H54 (cell line): ENCODE measurements around the gene TMC7.

Experiments used
- DNase-seq: peaks from one replicate; pipeline ENCODE4 v3.0.0; 2011; ENCODE audit warnings: low spot score, mixed read lengths; ENCODE audit not compliant: insufficient read length
- FAIRE-seq: peaks from 3 replicates; lab custom pipeline; 2011; peaks lifted over from hg19 to GRCh38; lab: Jason Lieb, UNC
- POLR2A ChIP-seq: IDR thresholded peaks from 2 replicates; pipeline ENCODE4 v1.6.1; 2011; ENCODE audit warnings: low read depth, mild to moderate bottlenecking, low read length

Gene TMC7

GRCh38 chr16:19098173-19098572 is 114.4 kb downstream of the TMC7 start:
- no peak for TF ChIP-seq POLR2A
- DNase-seq (no peak), FAIRE-seq (no peak)

GRCh38 chr16:19102187-19102872 is 118.6 kb downstream of the TMC7 start:
- TF ChIP-seq POLR2A, result no peak
- DNase-seq (no peak), FAIRE-seq (no peak)

- FAIRE-seq, result no peak
Observed at GRCh38 chr16:19104607-19105006, 120.9 kb downstream of the TMC7 start.

GRCh38 chr16:19105131-19105530 is 121.4 kb downstream of the TMC7 start:
- no peak for TF ChIP-seq POLR2A
- no peak for FAIRE-seq
- no peak for DNase-seq

More at GRCh38 chr16:19104607-19105006, 120.9 kb downstream of the TMC7 start:
- DNase-seq, result no peak
- no peak for TF ChIP-seq POLR2A

GRCh38 chr16:19105891-19106624 is 122.3 kb downstream of the TMC7 start:
- no peak for TF ChIP-seq POLR2A
- DNase-seq, result no peak
- no peak for FAIRE-seq

- TF ChIP-seq POLR2A, result no peak
- FAIRE-seq, result no peak
- DNase-seq, result no peak
Observed at GRCh38 chr16:19106625-19107020, 122.9 kb downstream of the TMC7 start.

- FAIRE-seq (no peak), DNase-seq (no peak)
- TF ChIP-seq POLR2A, result no peak
Observed at GRCh38 chr16:19108409-19109287, 124.9 kb downstream of the TMC7 start.

GRCh38 chr16:19109288-19109664 is 125.5 kb downstream of the TMC7 start:
- FAIRE-seq (no peak), DNase-seq (no peak)
- no peak for TF ChIP-seq POLR2A

GRCh38 chr16:19110537-19111360 is 127.0 kb downstream of the TMC7 start:
- FAIRE-seq (no peak), DNase-seq (no peak)
- no peak for TF ChIP-seq POLR2A

- DNase-seq (no peak), FAIRE-seq (no peak)
- no peak for TF ChIP-seq POLR2A
Observed at GRCh38 chr16:19112099-19112407, 128.3 kb downstream of the TMC7 start.
